ENCODE results near the gene THADA. TPM values are rescaled to one million over a fixed set of nuclear protein-coding genes. Genes with fewer than 3 reads are reported as not detected.

The THADA gene
- polyA plus RNA-seq, 1 experiment, result 21.6 TPM

DNA sequence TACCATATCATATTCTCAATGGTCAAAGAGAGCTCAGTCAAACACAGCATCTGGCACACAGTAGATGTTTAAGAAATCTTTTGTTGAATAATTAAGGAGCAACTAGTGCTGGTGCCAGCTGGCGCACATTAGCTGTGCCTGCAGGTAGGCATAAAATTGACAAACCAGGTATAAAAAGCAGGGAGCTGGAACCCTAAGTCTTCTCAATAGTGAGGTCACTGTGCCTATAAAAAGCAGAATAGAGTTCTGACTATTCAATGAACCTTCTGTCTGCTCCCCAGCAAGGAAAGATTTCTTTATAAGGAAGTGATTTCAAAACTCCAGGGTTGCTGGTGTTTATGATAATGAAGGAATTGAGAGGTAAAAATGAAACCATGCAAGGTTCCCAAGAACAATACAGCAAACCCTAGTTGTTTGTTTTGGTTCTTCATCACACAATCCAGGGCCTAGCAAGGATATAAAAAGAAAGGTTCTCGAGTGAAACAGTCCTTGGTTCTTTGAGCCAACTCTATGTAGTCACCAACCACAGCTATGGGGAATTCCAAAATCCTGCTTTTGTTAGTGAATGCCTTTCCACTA lies 76.1 kb downstream of the THADA start:
- CTCF ChIA-PET, result interaction anchor here (0.6 to 1.6 kb wide), 7 partner anchors 10 to 147 kb away, joined by 3 to 7 read pairs (median 3); no protein-coding TSS in a partner anchor
- POLR2A ChIA-PET, result no interaction called here

GRCh38 chr2:43518718-43519117 lies 77.1 kb downstream of the THADA start:
- TF ChIP-seq, protein P1, sequence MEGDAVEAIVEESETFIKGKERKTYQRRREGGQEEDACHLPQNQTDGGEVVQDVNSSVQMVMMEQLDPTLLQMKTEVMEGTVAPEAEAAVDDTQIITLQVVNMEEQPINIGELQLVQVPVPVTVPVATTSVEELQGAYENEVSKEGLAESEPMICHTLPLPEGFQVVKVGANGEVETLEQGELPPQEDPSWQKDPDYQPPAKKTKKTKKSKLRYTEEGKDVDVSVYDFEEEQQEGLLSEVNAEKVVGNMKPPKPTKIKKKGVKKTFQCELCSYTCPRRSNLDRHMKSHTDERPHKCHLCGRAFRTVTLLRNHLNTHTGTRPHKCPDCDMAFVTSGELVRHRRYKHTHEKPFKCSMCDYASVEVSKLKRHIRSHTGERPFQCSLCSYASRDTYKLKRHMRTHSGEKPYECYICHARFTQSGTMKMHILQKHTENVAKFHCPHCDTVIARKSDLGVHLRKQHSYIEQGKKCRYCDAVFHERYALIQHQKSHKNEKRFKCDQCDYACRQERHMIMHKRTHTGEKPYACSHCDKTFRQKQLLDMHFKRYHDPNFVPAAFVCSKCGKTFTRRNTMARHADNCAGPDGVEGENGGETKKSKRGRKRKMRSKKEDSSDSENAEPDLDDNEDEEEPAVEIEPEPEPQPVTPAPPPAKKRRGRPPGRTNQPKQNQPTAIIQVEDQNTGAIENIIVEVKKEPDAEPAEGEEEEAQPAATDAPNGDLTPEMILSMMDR (IDR thresholded peaks at IDR 0.05; ENCODE audit: insufficient read depth, low read depth, low read length), result no peak
- CTCF ChIA-PET, result interaction anchor here (1.8 kb wide), 1 partner anchor 290 kb away, joined by 4 read pairs; no protein-coding TSS in a partner anchor
- POLR2A ChIA-PET, result no interaction called here
- Histone ChIP-seq H3K27me3 (ENCODE audit: control insufficient read depth, insufficient read depth, low read length) (no peaks in the 10 kb centered on the region), H3K36me3 (ENCODE audit: control insufficient read depth, insufficient read depth, low read length) (no peaks in the 10 kb centered on the region), H3K4me3 (ENCODE audit: low read depth, low read length) (no peak overlapping the region)
- DNase-seq (ENCODE audit: low read depth), result no peak

More for the DNA sequence above, 76.1 kb downstream of the THADA start:
- H3K4me3 ChIP-seq (ENCODE audit: low read depth, low read length), result no peak overlapping the region
- no peaks in the 10 kb centered on the region for H3K36me3 ChIP-seq (ENCODE audit: control insufficient read depth, insufficient read depth, low read length)
- TF ChIP-seq, protein P1 (IDR thresholded peaks at IDR 0.05; ENCODE audit: insufficient read depth, low read depth, low read length), result no peak
- no peaks in the 10 kb centered on the region for H3K27me3 ChIP-seq (ENCODE audit: control insufficient read depth, insufficient read depth, low read length)
- peak; percentile 89 for DNase-seq (ENCODE audit: low read depth)

DNA sequence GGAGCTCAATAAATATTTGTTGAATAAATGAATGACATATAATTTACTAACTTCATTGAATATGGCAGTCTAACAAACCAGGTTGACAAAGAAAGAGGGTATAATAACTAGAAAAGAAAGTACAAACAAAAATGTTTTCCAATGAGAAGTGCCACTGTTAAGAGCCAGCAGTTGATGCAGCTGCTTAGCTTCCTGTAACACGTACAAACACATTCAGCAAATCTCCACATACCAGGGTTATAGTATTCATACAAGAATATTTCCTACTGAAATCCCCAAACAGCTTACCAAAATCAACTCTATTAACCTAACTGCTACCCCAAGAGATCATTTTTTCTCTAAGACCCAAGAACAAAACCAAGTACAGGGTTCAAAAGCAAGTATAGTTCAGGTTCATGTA lies 77.7 kb downstream of the THADA start:
- ChIA-PET CTCF (interaction anchor here (1.8 kb wide), 1 partner anchor 289 kb away, joined by 4 read pairs; no protein-coding TSS in a partner anchor), POLR2A (no interaction called here)
- DNase-seq (ENCODE audit: low read depth), result no peak
- TF ChIP-seq, protein P1 (IDR thresholded peaks at IDR 0.05; ENCODE audit: insufficient read depth, low read depth, low read length), result no peak
- H3K4me3 ChIP-seq (ENCODE audit: low read depth, low read length), result no peak overlapping the region
- no peaks in the 10 kb centered on the region for H3K36me3 ChIP-seq (ENCODE audit: control insufficient read depth, insufficient read depth, low read length)
- H3K27me3 ChIP-seq (ENCODE audit: control insufficient read depth, insufficient read depth, low read length), result no peaks in the 10 kb centered on the region

- POLR2A ChIA-PET, result no interaction called here
- TF ChIP-seq, protein P1 (IDR thresholded peaks at IDR 0.05; ENCODE audit: insufficient read depth, low read depth, low read length), result no peak
- CTCF ChIA-PET, result no interaction called here
- Histone ChIP-seq H3K36me3 (ENCODE audit: control insufficient read depth, insufficient read depth, low read length) (no peaks in the 10 kb centered on the region), H3K4me3 (ENCODE audit: low read depth, low read length) (no peak overlapping the region), H3K27me3 (ENCODE audit: control insufficient read depth, insufficient read depth, low read length) (no peaks in the 10 kb centered on the region)
- DNase-seq (ENCODE audit: low read depth), result no peak
Observed at GRCh38 chr2:43515807-43516497, 79.9 kb downstream of the THADA start.

DNA sequence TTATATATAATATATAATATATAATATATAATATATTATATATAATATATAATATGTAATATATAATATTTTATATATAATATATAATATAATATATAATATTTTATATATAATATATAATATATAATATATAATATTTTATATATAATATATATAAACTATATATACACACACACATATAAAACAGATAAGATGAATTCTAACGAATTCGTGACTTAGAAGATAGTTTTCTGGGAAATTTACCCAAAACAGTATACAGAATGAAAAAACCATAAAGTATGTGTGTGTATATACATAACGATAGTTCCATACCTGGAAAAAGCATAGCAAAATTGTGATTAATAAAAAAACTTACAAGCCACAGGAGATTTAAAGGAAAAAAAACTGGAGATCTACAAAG lies 80.6 kb downstream of the THADA start:
- no peak overlapping the region for H3K4me3 ChIP-seq (ENCODE audit: low read depth, low read length)
- TF ChIP-seq, protein P1 (IDR thresholded peaks at IDR 0.05; ENCODE audit: insufficient read depth, low read depth, low read length), result no peak
- ChIA-PET POLR2A (no interaction called here), CTCF (no interaction called here)
- H3K27me3 ChIP-seq (ENCODE audit: control insufficient read depth, insufficient read depth, low read length), result no peaks in the 10 kb centered on the region
- no peak for DNase-seq (ENCODE audit: low read depth)
- H3K36me3 ChIP-seq (ENCODE audit: control insufficient read depth, insufficient read depth, low read length), result no peaks in the 10 kb centered on the region

Data from BJ (cell line).